Amygdala (tissue), 56 donors: ENCODE measurements around the gene KIF12.
A peak's percentile ranks its signal among the peaks of the same experiment; 100 is the strongest.

Experiments used
- DNase-seq, 56 donors: peaks; one replicate each; lab custom pipeline; 2025; lab: John Stamatoyannopoulos, UW

Gene KIF12

DNA sequence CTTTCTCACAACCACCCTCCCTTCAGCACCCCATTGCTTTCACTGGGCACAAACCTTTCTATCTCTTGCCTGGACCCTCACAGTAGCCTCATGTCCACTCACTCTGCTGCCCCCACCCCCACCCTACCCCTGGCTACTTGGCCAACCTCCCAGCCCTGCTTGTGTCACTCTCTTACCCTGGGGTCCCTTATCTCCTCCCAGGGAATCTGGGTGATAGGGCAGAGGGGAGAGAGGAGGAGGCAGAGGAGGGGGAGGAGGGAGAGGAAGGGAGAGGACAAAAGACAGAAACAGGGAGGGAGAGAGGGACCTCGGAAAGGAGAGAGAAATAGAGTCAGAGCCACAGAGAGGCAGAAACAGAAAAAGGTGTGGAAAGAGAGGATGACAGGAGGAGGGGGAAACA is 25.0 kb upstream of the KIF12 start:
- no peak for DNase-seq

DNA sequence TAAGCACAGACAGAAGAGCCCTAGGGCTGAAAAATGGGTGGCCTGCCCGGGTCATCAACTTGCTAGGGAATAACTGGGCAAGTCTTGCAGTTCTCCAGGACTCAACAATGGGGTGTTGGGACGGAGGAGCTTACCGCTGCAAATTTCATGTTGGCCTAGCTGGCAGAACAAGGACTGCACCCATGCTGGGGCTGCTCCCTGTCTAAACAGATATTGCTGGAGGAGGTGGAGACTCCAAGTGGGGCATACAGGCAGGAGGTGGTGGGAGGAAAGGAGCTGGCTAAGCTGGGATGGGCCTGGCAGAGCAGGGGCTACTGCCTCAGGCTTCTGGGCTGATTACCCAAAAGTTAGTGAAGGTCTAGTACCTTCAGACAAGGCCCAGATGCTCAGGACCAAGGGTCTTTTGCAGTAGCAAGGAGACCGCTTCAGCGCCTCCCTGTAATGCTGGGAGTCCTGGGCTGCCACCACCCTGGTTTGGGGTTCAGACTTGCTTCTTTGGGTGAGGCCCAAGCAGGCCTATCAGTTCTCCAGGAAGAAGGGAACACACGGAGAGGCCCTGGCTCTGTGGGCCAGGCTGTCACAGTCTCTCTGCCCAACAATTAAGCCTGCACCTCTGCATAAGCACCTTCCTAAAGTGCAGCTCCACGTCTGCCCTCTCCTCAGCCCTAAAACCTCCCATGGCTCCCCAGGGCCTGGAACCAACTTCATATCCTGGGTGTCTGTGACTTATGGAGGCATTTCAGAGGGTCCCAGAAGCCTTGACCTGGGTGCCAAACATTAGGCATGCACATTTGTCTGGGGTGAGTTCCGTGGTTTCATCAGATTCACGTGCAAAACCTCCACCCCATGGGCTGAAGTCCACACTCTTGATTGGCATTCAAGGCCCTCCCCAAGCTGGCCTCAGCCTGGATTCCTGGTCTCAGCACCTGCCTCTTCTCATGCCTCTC is 24.2 kb upstream of the KIF12 start:
- DNase-seq: no peak

DNA sequence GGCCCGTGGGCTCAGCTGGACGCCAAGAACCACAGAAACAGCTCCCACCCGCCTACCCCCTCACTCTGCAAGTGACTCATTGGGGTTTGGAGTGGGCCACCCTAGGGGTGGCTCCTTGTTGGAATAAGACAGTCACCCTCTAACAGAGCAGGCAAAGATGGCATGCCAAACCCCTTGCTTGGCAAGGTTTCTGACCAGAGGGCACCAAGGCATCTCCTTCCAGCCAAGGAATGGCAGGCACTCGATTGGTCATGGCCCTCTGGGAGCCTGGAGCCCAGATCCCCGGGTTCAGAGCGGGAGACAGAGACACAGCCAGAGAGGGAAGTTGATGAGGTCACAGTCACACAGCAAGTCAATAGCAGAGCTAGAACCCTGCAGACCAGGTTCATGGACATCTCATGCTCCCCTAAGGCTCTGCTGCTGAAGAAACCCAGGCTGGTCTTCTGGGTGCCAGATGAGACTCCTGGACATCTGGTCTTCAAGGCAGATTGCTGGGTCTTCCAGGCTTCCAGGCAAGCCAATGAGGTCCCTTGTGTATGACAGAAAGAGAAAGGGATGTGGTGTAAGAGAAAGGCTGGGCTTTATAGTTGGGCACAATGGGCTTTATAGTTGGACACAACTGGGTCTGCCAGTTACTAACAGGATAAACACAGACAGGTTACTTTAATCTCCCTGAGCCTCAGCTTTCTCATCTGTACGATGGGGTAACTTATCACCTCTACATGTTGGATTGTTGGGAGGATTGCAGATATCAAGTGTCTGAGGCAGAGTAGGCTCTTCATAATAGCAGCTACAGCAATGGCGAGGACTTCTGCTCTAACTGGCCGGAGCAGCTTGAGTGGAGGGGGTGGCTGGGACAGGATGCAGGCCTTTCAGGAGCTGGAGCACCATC is 23.3 kb upstream of the KIF12 start:
- DNase-seq: no peak

DNA sequence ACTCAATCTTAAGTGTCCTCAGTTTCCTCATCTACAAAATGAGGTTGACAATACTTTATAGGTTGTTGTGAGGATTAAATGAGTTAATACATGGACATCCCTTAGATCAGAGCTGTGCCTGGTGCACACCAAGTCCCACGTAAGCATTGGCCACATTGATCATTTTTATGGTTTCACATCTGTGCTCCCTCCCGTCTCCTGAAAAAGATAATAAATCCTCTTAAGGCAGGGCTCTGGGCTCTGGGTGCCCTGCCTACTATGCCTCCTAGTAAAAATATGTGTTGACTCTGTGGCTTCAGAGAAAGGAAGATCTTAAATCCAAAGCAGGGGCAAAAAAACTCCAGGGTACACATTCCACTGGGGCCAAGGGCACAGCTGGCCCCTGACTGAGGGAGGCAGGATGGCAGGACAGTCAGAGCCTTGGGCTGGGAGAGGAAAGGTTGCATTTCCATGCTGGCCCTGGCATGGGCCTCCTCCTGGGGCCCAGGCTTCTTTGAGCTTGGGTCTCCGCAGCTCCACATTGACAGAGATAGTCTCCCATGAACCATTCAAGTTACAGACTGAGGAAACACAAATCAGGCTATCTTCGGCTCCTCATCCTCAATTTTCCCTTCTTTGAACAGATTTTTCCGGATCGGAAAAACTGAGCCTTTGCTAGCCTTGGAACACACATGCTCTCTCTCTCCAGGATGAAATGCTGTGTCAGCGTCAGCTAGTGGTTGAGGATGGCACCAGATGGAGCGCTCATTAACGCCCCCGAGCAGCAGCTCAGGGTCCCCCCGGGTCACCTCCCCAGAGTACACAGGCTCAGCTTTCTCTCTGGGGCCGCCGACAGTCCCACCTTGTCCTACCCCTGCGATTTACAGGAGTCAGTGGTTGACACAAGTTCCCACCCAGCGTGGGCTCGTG is 22.4 kb upstream of the KIF12 start:
- DNase-seq: peak in 1 of 56 donors; percentile 51

DNA sequence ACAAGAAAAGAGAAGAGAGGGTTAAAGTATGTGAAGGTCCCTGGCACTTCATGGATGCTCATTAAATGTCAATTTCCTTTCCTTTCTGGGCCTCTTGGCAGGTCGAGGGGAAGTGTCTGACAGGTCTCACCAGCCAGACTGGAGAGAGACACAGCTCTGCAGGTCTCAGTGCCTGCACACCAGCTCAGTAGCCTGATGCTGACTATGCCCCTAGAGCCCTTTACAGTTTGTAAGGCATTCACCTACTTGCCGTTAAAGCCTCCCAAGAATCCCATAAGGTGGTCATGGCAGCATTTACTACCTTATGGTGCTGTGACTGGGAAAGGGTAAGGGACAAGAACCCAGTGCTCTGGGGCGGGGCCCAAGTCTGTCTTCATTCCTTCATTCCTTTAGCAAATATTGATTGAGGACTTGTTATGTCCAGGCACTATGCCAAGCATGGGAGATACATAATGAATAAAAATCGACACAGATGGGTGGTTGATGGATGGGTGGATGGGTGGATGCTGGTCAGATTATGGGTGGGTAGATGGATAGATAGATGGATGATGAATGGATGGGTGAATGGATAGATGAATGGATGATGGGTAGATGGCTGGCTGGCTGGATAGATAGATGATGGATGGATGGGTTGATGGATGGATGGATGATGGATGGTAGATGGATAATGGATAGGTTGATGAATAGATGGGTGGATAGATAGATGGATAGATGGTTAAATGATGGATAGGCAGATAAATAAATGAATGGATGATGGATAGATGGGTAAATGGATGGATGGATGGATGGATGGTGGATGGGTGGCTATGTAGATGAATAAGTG is 21.3 kb upstream of the KIF12 start:
- no peak for DNase-seq

DNA sequence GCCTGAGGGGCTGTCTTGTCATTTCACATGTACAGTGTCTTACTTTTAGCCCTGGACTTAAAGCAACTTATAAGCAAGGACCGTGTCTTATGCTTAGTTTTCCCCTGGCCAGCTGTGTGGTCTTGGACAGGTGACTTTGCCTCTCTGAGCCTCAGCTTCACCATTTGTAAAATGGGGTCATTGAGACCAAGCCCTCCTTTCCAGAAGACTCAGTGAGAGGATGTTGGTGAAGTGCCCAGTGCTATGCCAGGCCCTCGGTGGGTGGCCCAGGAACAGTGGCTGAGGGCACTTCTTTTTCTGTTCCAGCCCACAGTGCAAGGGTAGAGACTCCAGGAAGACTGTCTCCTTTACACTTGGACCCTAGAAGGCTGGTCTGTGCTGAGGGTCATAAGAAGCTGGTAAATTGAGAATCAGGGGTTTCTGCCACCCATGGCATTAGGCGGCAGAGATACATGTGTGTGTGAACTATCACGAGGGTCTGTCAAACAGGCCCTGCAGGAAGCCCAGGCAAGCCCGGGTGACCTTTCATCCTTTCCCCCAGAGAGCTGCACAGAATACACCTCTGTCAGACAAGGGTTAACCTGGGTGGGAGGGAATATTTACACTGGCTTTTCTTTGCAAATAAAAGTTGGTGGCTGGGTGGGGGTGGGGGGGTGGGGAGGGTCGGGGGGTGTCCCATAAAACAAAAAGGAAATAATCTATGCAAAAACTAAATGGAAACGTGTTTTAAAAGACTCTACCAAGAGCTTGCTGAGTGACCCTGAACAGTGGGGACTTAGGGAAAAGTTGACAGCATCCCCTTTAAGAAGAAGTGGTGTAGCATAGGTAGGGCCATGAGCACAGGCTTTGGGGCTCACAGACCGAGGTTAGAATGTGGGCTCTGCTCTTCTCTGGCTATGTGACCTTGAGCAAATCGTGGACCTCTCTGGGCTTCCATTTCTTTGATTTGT is 20.4 kb upstream of the KIF12 start:
- peak in 1 of 56 donors; percentile 9 for DNase-seq

DNA sequence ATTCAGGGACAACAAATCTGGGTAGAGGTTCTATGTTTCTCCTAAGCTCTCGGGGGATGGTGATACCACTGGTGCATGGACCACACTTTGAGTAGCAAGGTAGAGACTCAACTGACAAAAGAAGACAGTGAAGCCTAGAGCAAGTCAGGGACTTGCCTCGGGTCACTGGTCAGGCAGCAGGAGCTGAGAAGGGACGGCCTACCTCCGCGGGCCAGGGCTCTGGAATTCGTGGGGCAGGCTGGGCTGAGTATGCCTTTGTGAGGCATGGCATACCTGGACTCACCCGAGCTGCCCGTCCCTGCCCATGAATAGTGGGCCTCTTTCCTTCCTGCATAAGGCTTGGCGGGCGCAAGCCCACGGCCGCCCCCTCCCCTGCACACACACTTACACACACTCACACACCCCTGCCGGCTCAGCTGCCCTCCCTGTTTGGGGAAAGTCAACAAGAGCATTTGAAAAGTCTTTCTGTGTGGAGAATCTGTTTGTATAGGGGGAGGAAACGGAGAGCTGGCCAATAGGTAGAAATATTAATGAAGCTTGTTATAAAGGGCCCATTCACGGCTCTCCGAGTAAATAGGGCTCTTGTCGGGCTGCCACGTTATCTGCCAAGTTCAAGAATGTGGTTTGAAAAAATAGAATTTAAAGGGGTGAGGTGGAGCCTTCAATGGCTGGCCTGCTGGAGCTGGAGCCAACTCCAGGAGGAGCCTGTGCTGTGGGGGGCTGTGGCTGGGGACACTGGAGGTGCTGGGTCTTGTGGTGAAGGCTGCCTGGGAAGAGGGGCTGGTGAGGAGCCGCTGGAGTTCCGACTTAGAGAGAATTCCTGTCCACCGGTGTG is 19.1 kb upstream of the KIF12 start:
- DNase-seq: peak in 11 of 56 donors; percentile 5 to 63 (median 27)

DNA sequence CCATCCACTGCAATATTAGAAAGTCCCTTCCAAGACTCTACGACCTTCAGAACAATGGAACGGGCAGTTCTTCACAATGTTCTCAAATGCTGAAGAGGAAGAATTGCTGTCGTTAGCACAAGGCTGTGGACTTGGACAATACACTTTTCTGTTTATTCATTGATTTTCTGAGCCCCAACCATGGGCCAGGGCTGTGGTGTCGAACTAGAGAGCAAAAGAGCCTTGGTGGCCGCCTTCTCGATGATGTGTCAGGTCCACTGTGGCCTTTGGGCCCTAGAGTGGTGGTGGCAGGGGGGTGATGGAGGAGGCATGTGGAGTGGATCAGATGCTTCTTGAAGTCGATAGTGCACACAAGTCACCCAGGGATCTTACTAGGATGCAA is 18.5 kb upstream of the KIF12 start:
- no peak for DNase-seq

DNA sequence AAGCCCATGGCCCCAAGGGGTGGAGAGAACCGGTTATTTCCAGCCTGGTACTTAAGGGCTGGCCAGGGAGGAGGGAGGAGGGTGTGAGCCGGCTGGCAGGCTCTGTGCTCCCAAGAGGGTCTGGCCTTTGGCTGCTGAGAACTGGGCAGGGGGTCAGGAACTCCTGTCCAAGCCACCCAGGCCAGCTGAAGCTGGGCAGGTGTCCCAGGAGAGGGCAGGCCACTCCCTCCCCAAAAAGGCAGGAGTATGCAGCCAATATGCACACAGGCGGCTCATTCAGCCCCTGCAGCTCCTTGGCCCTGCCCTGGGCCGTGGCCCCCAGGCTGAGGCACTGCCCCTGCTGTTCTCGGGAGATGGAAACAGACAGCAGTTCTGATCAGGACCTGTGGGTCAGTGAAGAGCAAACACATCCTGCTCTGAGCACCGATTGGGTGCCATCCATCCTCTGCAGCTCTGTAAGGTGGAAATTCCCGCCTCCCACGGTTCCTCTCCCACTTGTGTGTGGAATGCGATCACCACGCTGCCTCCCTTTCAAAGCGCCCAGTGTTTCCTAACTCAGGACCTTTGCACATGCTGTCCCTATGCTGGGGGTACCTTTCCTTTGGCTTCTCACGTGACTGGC is 17.1 kb upstream of the KIF12 start:
- DNase-seq: peak in 15 of 56 donors; percentile 8 to 63 (median 24)

DNA sequence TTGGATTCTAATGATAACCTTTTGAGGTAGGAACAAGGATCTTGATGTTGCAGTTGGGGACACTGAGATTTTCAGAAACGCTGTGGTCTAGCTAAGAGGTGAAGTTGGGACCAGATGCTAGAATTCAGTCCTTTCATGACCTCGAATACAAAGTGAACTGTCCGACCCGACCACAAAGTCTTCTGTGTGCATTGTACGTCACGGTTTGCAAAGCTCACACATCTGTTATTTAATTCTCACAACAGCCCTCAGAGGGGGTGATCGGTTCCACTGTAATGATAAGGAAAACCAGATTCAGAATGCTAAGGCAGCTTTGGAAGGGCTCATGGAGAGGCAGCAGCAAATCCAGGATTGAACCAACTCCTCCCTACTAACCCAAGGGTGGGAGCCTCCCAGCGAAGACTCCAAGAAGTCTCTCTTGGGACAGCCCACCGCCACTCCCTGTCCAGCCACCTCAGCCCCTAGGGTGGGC is 16.6 kb upstream of the KIF12 start:
- no peak for DNase-seq

DNA sequence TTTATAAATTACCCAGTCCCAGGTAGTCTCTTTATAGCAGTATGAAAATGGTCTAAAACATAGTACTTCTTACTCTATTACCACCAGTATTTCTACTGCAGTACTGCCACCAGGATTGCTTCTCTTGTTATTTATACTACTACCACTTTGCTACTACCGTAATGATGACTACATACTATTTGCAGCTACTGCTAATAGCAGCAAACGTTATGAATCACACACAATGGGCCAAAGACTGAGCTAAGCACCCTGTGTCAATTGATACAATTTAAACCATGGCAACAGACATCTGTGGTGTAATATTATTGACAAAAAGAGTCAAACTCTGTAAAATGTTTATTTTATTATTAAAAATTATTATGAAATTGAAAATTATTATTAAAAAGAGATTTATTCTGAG is 15.3 kb upstream of the KIF12 start:
- DNase-seq: no peak

DNA sequence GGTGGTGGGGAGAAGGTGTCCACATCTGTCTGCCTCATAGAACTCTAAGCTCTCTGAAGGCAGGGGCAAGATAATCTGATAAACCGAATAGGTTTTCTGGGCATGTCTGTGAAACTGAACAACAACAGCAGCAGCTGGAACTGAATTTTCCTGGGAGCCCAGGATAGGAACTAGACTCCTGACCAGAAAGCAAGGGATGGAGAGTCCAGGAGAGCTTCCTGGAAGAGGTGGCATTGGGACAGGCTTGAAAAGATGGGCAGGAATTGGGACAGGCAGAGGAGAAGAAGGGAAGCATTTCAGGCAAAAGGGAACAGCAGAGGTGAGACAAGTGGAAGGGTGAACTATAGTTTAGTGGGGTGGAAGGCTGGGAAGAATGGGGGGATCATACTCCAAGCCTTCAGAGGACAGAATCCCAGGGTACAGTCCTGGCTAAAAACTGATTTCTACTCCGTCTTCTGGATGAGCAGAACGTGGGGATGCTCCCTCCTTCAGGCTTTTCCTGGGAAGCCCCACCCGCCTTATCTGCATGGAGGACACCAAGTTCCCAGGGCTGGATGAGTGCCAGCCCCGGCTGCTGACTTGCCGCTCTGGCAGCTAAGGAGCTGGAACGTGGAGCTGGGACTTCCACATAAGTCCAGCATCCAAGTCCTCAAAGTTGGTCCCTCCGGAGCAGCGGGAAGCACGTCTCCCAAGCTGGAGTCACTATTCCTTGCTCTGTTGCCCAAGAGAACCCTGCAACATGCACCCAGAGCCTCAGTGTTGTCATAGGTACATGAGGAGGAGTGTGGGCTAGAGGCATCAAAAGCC is 13.9 kb upstream of the KIF12 start:
- peak in 7 of 56 donors; percentile 8 to 37 (median 16) for DNase-seq

DNA sequence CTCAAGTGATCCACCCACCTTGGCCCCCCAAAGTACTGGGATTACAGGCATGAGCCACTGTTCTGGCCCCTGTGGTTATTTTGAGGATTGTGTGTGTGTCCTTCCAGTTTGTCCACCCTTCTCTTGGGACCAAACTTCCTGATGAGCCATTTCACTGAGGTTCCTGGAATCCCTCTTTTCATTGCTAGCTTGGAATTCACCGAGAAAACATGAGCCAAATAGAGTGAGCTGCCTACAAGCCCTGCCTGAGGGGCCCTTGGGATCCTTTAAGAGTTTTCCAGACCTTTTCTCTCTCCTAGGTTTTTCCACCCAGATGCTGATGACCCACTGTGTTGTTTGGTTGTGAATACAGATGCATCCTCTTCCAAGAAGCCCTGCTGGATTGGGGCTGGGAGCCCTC is 13.2 kb upstream of the KIF12 start:
- DNase-seq: no peak

DNA sequence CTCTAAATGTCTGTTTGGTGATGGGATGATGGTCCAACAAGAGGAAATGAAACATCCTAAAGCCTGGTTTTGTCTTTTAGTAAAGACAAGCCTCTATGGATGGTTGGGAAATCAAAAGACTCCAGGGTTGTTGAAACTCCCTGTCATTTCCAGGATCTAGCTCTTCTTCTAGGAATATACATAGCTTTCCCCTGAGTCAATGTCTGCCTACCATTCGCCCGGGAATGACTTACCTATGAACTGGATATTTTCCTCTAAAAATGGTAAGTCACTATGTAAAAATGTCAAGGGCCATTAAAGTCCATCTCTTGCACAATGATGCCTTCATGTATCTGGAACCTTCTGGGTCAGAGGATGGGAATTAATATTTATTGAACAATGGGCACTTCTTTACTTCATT is 11.1 kb upstream of the KIF12 start:
- no peak for DNase-seq

DNA sequence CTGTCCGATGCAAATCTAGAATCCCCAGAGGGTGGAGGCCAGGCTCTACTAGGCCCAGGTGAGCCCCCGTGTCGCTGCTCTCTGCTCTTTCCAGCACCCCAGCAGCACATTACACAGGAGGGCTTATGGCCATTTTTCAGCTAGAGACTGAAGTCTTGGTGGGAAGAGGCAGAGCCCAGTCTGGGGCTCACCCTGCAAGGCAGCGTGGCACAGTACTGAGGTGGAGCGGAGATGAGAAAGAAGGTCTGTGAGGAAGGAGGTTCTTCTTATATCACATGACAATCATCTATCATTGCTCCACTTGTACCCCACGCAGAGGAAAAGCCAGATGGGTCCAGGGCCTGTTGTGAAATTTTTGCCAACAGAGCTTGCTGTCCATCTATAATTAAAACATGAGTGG is 10.0 kb upstream of the KIF12 start:
- no peak for DNase-seq
